OCI-LY7 (cell line): ENCODE results near the gene RPL10.

Source experiments
- CTCF ChIP-seq: fragments of 200-600 bp; sonication (generic); conservative IDR thresholded peaks from 2 replicates; pipeline ENCODE4 v1.5.1; 2014; ENCODE audit warnings: mild to moderate bottlenecking, antibody characterized with exemption, low read length, moderate library complexity, mixed read lengths
- EZH2phosphoT487 ChIP-seq: fragments of 200-600 bp; sonication (generic); IDR thresholded peaks from 2 replicates; pipeline ENCODE4 v1.6.1; 2018; ENCODE audit warnings: low read depth, borderline replicate concordance, mild to moderate bottlenecking, mixed run types, antibody characterized with exemption, low read length, moderate library complexity, mixed read lengths

DNA sequence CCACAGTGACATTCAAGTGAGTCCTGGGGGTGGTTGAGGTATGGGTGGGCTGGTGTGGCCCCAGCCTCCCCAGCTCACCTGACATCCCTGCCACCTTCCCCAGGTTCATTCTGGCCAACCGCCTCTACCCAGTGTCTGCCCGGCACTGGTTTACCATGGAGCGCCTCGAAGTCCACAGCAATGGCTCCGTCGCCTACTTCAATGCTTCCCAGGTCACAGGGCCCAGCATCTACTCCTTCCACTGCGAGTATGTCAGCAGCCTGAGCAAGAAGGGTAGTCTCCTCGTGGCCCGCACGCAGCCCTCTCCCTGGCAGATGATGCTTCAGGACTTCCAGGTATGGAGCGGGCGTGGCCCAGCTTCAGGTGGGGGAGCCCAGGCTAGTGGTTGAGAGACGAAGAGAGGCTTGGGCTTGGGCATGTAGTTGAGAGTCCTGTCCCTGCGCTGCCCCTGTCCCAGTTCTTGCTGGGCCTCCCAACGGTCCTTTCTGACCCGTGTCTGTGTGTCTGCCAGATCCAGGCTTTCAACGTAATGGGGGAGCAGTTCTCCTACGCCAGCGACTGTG lies 37.1 kb downstream of the RPL10 start:
- TF ChIP-seq CTCF: no peak
- TF ChIP-seq EZH2phosphoT487: no peak
